ENCODE measurements around the gene CDC42BPG.

The CDC42BPG gene

GRCh38 chr11:64844330-64845128 lies at the start of gene CDC42BPG:
Gene CDC42BPG, minus strand, starts transcription at chr11:64844653. Its CDS starts 84 bp downstream, at chr11:64844569.
- DNase-seq: peak; percentile 34 to 60

GRCh38 chr11:64893194-64894069 lies 49.0 kb upstream of the CDC42BPG start:
- no peak for DNase-seq

- no peak for DNase-seq
These were observed 48.4 kb upstream of the CDC42BPG start for GRCh38 chr11:64892838-64893193.

- DNase-seq: no peak
These were observed 48.0 kb upstream of the CDC42BPG start for GRCh38 chr11:64892411-64892831.

GRCh38 chr11:64891880-64892279 lies 47.4 kb upstream of the CDC42BPG start:
- no peak for DNase-seq

GRCh38 chr11:64891215-64891848 lies 46.9 kb upstream of the CDC42BPG start:
- DNase-seq: no peak

- no peak for DNase-seq
These were observed 46.1 kb upstream of the CDC42BPG start for GRCh38 chr11:64890522-64890939.

GRCh38 chr11:64888729-64889511 lies 44.5 kb upstream of the CDC42BPG start:
- DNase-seq: no peak

- DNase-seq: no peak
These were observed 43.9 kb upstream of the CDC42BPG start for GRCh38 chr11:64888406-64888728.

GRCh38 chr11:64887757-64888405 lies 43.4 kb upstream of the CDC42BPG start:
- DNase-seq: peak; percentile 62 to 69

- DNase-seq: peak in 1 of 2 experiments; percentile 21
These were observed 42.8 kb upstream of the CDC42BPG start for GRCh38 chr11:64887234-64887756.

GRCh38 chr11:64885367-64886286 lies 41.2 kb upstream of the CDC42BPG start:
- no peak for DNase-seq

- no peak for DNase-seq
These were observed 39.6 kb upstream of the CDC42BPG start for GRCh38 chr11:64884019-64884418.

- DNase-seq: no peak
These were observed 39.1 kb upstream of the CDC42BPG start for GRCh38 chr11:64883575-64883974.

- DNase-seq: no peak
These were observed 37.8 kb upstream of the CDC42BPG start for GRCh38 chr11:64882243-64882642.

- DNase-seq: no peak
These were observed 37.0 kb upstream of the CDC42BPG start for GRCh38 chr11:64881476-64881875.

GRCh38 chr11:64880240-64881001 lies 36.0 kb upstream of the CDC42BPG start:
- DNase-seq: no peak

GRCh38 chr11:64879244-64879900 lies 34.9 kb upstream of the CDC42BPG start:
- DNase-seq: no peak

GRCh38 chr11:64878494-64879243 lies 34.2 kb upstream of the CDC42BPG start, which contains the start of gene EHD1:
Gene EHD1, minus strand, starts transcription at chr11:64878621. Its CDS starts 157 bp downstream, at chr11:64878464.
- peak; percentile 95 to 97 for DNase-seq
